WERI-Rb-1 (cell line): ENCODE results near the gene PEF1.

Experiments
- DNase-seq: peaks from one replicate; pipeline ENCODE4 v3.0.0-alpha.2; 2020
- H3K27ac ChIP-seq: fragments of 250-450 bp; sonication (Bioruptor Pico); 2 replicates; pipeline ENCODE4 v1.5.1; 2020; ENCODE audit warnings: mild to moderate bottlenecking, moderate library complexity
- H3K27me3 ChIP-seq: fragments of 250-450 bp; sonication (Bioruptor Pico); 2 replicates; pipeline ENCODE4 v1.5.1; 2021; ENCODE audit warnings: mild to moderate bottlenecking, low read depth, moderate library complexity; ENCODE audit not compliant: insufficient read depth, severe bottlenecking
- H3K36me3 ChIP-seq: fragments of 250-450 bp; sonication (Bioruptor Pico); 2 replicates; pipeline ENCODE4 v1.5.1; 2020; ENCODE audit warnings: mild to moderate bottlenecking, moderate library complexity
- H3K4me3 ChIP-seq: 2 replicates; pipeline ENCODE4 v1.5.1; 2011; ENCODE audit warnings: low read depth, mild to moderate bottlenecking, control low read depth, low read length
- H3K9me3 ChIP-seq: fragments of 250-450 bp; sonication (Bioruptor Pico); 2 replicates; pipeline ENCODE4 v1.5.1; 2021; ENCODE audit warnings: mild to moderate bottlenecking, moderate library complexity; ENCODE audit not compliant: severe bottlenecking
- TF ChIP-seq, protein P1 (sequence below): IDR thresholded peaks from 2 replicates; pipeline ENCODE4 v1.5.1; 2011; ENCODE audit warnings: low read depth, mild to moderate bottlenecking, control low read depth, inconsistent platforms, low read length

PEF1 gene

DNA sequence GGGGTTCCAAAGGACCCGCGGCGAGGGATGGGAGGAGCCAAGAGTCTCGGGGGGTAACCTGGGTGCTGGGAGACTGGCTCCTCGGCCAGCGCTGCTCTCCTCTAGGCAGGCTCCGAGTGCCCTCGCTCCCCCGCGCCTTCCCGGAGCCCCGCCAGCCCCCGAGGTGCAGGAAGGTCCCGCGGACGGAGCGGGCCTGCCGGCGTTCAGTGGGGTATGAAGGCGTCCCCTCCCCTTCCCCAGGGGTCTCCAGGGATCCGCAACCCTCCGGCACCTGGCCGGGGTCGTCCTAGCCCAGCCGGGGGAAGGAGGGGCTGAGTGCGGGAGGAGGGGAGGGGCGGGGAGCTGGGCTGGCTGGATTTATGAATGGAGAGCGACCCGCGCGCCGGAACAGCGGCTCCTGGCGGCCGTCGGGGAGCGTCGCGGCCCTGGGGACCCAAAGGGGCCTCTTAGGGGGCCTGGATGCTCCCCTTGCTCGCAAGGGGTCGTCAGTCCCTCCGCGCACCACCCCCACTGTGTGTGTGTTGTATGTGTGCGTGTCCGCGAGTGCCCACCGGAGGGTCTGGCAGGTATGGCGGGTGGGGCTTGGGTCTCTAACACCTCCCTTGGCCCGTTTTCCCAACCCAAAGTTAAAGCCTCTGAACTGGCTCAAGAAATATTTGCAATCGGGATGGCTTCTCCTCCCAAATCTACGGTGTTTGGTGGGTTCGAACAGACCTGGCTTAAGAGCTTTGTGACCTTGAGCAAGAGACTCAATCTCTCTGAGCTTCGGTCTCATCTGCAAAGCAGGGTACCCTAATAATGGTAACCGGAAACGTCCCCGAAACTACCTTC is 26.5 kb downstream of the PEF1 start:
- Histone ChIP-seq H3K9me3 (no peaks in the 10 kb centered on the region), H3K36me3 (no peaks in the 10 kb centered on the region), H3K27ac (peak overlapping the region; percentile 33), H3K4me3 (peak overlapping the region; percentile 71), H3K27me3 (peaks cover 5% of the 10 kb centered on the region)
- peak; percentile 77 for DNase-seq
- TF ChIP-seq, protein P1, sequence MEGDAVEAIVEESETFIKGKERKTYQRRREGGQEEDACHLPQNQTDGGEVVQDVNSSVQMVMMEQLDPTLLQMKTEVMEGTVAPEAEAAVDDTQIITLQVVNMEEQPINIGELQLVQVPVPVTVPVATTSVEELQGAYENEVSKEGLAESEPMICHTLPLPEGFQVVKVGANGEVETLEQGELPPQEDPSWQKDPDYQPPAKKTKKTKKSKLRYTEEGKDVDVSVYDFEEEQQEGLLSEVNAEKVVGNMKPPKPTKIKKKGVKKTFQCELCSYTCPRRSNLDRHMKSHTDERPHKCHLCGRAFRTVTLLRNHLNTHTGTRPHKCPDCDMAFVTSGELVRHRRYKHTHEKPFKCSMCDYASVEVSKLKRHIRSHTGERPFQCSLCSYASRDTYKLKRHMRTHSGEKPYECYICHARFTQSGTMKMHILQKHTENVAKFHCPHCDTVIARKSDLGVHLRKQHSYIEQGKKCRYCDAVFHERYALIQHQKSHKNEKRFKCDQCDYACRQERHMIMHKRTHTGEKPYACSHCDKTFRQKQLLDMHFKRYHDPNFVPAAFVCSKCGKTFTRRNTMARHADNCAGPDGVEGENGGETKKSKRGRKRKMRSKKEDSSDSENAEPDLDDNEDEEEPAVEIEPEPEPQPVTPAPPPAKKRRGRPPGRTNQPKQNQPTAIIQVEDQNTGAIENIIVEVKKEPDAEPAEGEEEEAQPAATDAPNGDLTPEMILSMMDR, result peak; percentile 87

DNA sequence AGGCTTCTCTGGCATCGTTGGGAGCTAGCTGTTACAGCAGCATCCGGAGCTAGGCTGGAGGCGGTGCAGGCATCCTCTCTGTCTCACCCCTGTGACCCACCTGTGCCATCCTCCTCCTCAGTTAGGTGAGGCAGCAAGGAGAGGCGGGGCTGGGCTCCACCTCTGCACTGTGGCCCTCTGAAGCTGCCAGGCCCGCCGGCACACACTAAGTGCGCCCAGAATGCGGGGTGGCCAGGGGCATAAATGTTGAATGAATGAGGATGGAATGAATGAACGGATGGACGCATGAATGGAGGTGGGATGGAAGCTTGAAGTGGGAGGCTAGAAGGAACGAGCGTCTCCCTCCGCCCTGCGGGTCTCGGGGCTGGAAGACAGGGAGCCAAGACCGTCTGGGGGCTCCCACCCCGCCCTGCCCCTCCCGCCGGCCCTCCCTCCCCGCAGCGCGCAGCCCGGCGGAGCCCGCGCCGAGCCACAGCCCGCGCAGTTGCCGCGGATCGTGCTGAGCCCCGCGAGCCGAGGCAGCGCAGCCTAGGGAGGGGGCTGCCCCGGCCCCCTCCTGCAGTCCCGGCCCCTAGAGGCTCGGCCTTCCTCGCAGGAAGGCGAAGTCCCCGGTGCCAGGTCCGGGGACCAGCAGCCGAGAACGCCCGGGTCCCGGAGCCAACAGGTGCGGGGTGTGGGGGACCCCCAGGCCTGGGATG is 27.3 kb downstream of the PEF1 start, which contains the start of gene HCRTR1:
Gene HCRTR1, plus strand, starts transcription at position 472 of the 698 bp plus-strand sequence. CDS start 1,504 bp downstream, outside the sequence.
- Histone ChIP-seq H3K36me3 (no peaks in the 10 kb centered on the region), H3K4me3 (peak within 1 kb of the TSS; percentile 71)

DNA sequence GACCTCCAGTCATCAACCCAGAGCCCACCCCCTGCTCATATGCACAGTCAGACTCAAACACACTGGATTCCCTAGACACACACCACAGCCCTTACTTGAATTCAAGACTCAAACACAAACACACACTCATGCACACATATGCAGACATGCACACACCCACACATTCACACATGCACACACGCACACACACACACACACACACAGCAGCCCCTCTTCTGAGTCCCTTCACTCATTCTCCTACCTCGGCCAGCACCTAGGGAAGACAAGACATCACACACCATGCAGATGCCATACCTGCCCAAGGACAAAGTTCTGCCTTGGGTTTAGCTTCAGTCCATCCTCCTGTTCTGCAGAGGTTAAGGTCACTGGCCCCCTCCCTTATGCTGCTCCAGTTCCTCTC is 28.7 kb downstream of the PEF1 start:
- Histone ChIP-seq H3K9me3 (no peaks in the 10 kb centered on the region), H3K27ac (no peak overlapping the region), H3K27me3 (peaks cover 5% of the 10 kb centered on the region), H3K36me3 (no peaks in the 10 kb centered on the region), H3K4me3 (no peak overlapping the region)
- no peak for DNase-seq
- TF ChIP-seq, protein P1, result no peak

More for the DNA sequence above, 27.3 kb downstream of the PEF1 start, which contains the start of gene HCRTR1:
- peak within 1 kb of the TSS; percentile 33 for H3K27ac ChIP-seq
- H3K27me3 ChIP-seq, result peaks cover 5% of the 10 kb centered on the region
- TF ChIP-seq, protein P1, result no peak
- no peaks in the 10 kb centered on the region for H3K9me3 ChIP-seq
- no peak for DNase-seq

DNA sequence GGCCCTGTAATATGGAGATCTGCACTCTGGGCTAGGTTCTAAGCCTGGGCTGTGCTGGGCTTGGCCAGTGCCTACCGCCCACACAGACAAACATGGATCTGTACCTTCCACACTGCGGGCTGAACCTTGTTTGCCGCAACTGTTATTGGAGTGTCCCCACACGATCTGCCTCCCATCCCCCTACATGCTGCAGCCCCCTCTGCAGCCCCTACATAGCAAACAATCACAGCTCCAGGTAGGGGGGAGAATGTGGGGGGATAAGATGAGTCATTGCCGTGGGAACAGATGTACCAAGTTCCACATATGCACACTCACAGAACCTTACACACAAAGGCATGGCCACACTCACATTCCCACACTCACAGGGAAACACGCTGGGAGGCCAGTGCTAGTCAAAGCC is 29.3 kb downstream of the PEF1 start:
- Histone ChIP-seq H3K27ac (no peak overlapping the region), H3K27me3 (peaks cover 5% of the 10 kb centered on the region), H3K9me3 (no peaks in the 10 kb centered on the region), H3K36me3 (no peaks in the 10 kb centered on the region), H3K4me3 (no peak overlapping the region)
- no peak for DNase-seq
- TF ChIP-seq, protein P1, result no peak

DNA sequence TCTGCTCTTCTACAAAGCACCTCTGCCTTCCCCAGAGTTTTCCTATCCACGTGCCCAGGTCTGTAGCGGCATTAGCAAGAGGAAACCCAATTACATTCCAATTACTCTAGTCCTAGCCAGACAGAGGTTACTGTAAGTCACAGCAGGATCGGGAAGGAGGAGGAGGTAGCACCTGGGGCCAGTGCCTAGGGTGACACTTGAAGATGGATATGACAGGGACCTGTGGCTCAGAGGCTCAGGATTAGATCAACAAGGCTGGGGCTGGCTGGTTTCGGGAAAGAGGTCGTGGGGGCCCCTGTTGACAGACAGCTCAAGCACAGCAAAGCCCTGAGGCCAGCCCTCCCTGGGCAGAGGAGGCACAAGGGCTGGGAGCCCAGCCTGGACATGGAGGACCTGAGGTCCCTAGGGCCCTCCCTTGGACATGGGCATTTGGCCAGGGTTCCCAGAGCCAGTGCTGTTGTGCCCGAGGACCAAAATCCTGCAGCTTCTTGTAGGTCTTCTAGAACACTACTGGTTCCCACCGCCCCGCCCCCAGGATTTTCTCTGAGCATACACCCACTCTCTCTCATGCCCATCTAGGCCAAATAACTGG is 30.2 kb downstream of the PEF1 start:
- Histone ChIP-seq H3K27ac (no peak overlapping the region), H3K36me3 (no peaks in the 10 kb centered on the region), H3K27me3 (peaks cover 5% of the 10 kb centered on the region), H3K4me3 (no peak overlapping the region), H3K9me3 (no peaks in the 10 kb centered on the region)
- TF ChIP-seq, protein P1, result no peak
- no peak for DNase-seq
